Measurements from ENCODE around the gene TMEM51. TPM values are rescaled to one million over a fixed set of nuclear protein-coding genes. Genes with fewer than 3 reads are reported as not detected.

The TMEM51 gene
- total and polyA plus RNA-seq, 9 of the 15 experiments (the other 6 are each of a cell fraction or from before 2014, with no cell fraction given), result 0.06 to 1.4 (median 0.58) TPM

GRCh38 chr1:15173863-15174614, 20.5 kb downstream of the TMEM51 start (continued):
- TF ChIP-seq, protein P1, sequence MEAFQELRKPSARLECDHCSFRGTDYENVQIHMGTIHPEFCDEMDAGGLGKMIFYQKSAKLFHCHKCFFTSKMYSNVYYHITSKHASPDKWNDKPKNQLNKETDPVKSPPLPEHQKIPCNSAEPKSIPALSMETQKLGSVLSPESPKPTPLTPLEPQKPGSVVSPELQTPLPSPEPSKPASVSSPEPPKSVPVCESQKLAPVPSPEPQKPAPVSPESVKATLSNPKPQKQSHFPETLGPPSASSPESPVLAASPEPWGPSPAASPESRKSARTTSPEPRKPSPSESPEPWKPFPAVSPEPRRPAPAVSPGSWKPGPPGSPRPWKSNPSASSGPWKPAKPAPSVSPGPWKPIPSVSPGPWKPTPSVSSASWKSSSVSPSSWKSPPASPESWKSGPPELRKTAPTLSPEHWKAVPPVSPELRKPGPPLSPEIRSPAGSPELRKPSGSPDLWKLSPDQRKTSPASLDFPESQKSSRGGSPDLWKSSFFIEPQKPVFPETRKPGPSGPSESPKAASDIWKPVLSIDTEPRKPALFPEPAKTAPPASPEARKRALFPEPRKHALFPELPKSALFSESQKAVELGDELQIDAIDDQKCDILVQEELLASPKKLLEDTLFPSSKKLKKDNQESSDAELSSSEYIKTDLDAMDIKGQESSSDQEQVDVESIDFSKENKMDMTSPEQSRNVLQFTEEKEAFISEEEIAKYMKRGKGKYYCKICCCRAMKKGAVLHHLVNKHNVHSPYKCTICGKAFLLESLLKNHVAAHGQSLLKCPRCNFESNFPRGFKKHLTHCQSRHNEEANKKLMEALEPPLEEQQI (IDR thresholded peaks at IDR 0.05), result no peak
- TF ChIP-seq TEAD4 (IDR thresholded peaks at IDR 0.05; ENCODE audit: low read length), result 0 out of 2 replicates have a peak, but pooled peaks have one; percentile 15
- TF ChIP-seq TEAD4 (CRISPR knock-in tag; IDR thresholded peaks at IDR 0.05; ENCODE audit: borderline replicate concordance), result no peak
- TF ChIP-seq JUND (IDR thresholded peaks at IDR 0.05; ENCODE audit: borderline replicate concordance, low read depth, low read length), result peak; percentile 73
- TF ChIP-seq JUND (tag; IDR thresholded peaks at IDR 0.05; ENCODE audit: borderline replicate concordance, low read depth, low read length), result peak; percentile 39; the same call in 1 of the 3 replicates
- peak; percentile 70 for TF ChIP-seq ATF3 (IDR thresholded peaks at IDR 0.05)
- TF ChIP-seq ATF3 (CRISPR knock-in tag; conservative IDR thresholded peaks at IDR 0.05), result no peak
